HepG2 (cell line): ENCODE measurements around the gene WNK1. TPM values are rescaled to one million over a fixed set of nuclear protein-coding genes. Genes with fewer than 3 reads are reported as not detected.

Experiments
- ATAC-seq: fragments of 200-7000 bp; cut with Tn5 transposase; 3 replicates; pipeline ENCODE4 v1.9.1; 2020; ENCODE audit warnings: mild to moderate bottlenecking, moderate library complexity
- BruUV-seq: library from RNA; stranded (reverse); fragments of 400-500 nt; replicated peaks from 2 replicates; lab custom pipeline; 2021; lab: Mats Ljungman, UMichigan
- CTCF ChIA-PET: fragments of 300-600 bp; formaldehyde crosslinking; extraction: SDS; loops from one replicate; lab custom pipeline; 2021; ENCODE audit warnings: low total read pairs, inconsistent platforms, low intra/inter-chr PET ratio; lab: Yijun Ruan, JAX
- POLR2A ChIA-PET: fragments of 350-600 bp; sonication (Branson Sonifier 250); formaldehyde crosslinking; loops from one replicate; lab custom pipeline; 2020; ENCODE audit warnings: antibody characterized with exemption, inconsistent platforms; lab: Yijun Ruan, JAX
- DNase-seq: peaks from one replicate; pipeline ENCODE4 v3.0.0-alpha.2; 2015; ENCODE audit warnings: low spot score
- FAIRE-seq: peaks from 3 replicates; lab custom pipeline; 2011; peaks lifted over from hg19 to GRCh38; lab: Jason Lieb, UNC
- H2AFZ ChIP-seq: one replicate; pipeline ENCODE4 v1.6.1; 2011; ENCODE audit warnings: low read length, inconsistent platforms
- H3K27ac ChIP-seq: fragments of 300-600 bp; 3 replicates; pipeline ENCODE4 v1.8.0; 2011; ENCODE audit warnings: mixed run types, mild to moderate bottlenecking, mixed read lengths, low read length, inconsistent platforms; ENCODE audit not compliant: insufficient read depth; ENCODE audit errors: extremely low read length
- H3K27me3 ChIP-seq, 2 experiments: fragments of 200-600 bp in 1 of 2; 2 replicates in 1 of 2; 3 replicates in 1 of 2; pipeline versions ENCODE4 v1.6.0 to v1.8.0; 2011; ENCODE audit warnings: low read length in 2 of 2, mild to moderate bottlenecking in 2 of 2, moderate library complexity in 2 of 2, inconsistent platforms in 1 of 2; ENCODE audit not compliant: insufficient read depth in 2 of 2, control insufficient read depth in 1 of 2
- H3K36me3 ChIP-seq, 2 experiments: fragments of 200-600 bp in 1 of 2; replicated peaks in 1 of 2; 2 replicates in 1 of 2; 3 replicates in 1 of 2; pipeline versions ENCODE4 v1.5.1 to v1.8.0; 2011; ENCODE audit warnings: low read length in 2 of 2, inconsistent platforms in 1 of 2; ENCODE audit not compliant: insufficient read depth in 2 of 2, control insufficient read depth in 1 of 2
- H3K4me1 ChIP-seq: 2 replicates; pipeline ENCODE4 v1.5.1; 2012; ENCODE audit warnings: low read length, inconsistent platforms; ENCODE audit not compliant: insufficient read depth
- H3K4me2 ChIP-seq: 2 replicates; pipeline ENCODE4 v1.6.0; 2011; ENCODE audit warnings: low read depth, low read length, inconsistent platforms
- H3K4me3 ChIP-seq, 3 experiments: fragments of 200-600 bp in 1 of 3; sonication (generic), shearing (Covaris generic) in 1 of 3; replicated peaks in 1 of 3; 2 replicates each; pipeline ENCODE4 v1.5.1; 2011 to 2016; ENCODE audit warnings: low read length in 3 of 3, inconsistent platforms in 2 of 3, low read depth in 2 of 3, mild to moderate bottlenecking in 2 of 3, control low read depth in 1 of 3, mixed read lengths in 1 of 3; ENCODE audit not compliant: insufficient read depth in 1 of 3
- H3K79me2 ChIP-seq: one replicate; pipeline ENCODE4 v1.6.1; 2011; ENCODE audit warnings: low read length, inconsistent platforms; ENCODE audit not compliant: insufficient read depth
- H3K9ac ChIP-seq: 2 replicates; pipeline ENCODE4 v1.6.0; 2011; ENCODE audit warnings: mild to moderate bottlenecking, low read depth, low read length, inconsistent platforms; ENCODE audit not compliant: insufficient read depth
- H3K9me3 ChIP-seq: 2 replicates; pipeline ENCODE4 v1.5.1; 2012; ENCODE audit warnings: mild to moderate bottlenecking, low read length
- H4K20me1 ChIP-seq: 2 replicates; pipeline ENCODE4 v1.6.0; 2011; ENCODE audit warnings: inconsistent platforms, mild to moderate bottlenecking, low read length, moderate library complexity; ENCODE audit not compliant: insufficient read depth
- DBP ChIP-seq: sonication (generic); formaldehyde crosslinking; IDR thresholded peaks from 2 replicates; pipeline ENCODE4 v1.4.0; 2020; ENCODE audit warnings: missing genetic modification reagents; ENCODE audit errors: not compliant biosample characterization
- DZIP1 ChIP-seq: sonication (generic); formaldehyde crosslinking; IDR thresholded peaks from 2 replicates; pipeline ENCODE4 v1.5.0; 2020; ENCODE audit warnings: mild to moderate bottlenecking, missing genetic modification reagents
- FOXP4 ChIP-seq: sonication (generic); formaldehyde crosslinking; IDR thresholded peaks from 2 replicates; pipeline ENCODE4 v1.4.0; 2020; ENCODE audit warnings: missing genetic modification reagents
- GTF3A ChIP-seq: sonication (generic); formaldehyde crosslinking; conservative IDR thresholded peaks from 2 replicates; pipeline ENCODE4 v1.4.0; 2020; ENCODE audit warnings: mild to moderate bottlenecking, missing genetic modification reagents
- PHF21A ChIP-seq: sonication (generic); formaldehyde crosslinking; IDR thresholded peaks from 2 replicates; pipeline ENCODE4 v1.5.0; 2020; ENCODE audit warnings: mild to moderate bottlenecking, missing genetic modification reagents
- SKI ChIP-seq: fragments of 450-650 bp; IDR thresholded peaks from one replicate; pipeline ENCODE4 v1.6.1; 2018; ENCODE audit warnings: mild to moderate bottlenecking; ENCODE audit not compliant: partially characterized antibody
- TCF7L2 ChIP-seq: IDR thresholded peaks from 2 replicates; pipeline ENCODE4 v1.6.1; 2011; ENCODE audit warnings: mild to moderate bottlenecking, low read depth, low read length, moderate library complexity
- ZBTB46 ChIP-seq: sonication (generic); formaldehyde crosslinking; IDR thresholded peaks from 2 replicates; pipeline ENCODE4 v1.4.0; 2020; ENCODE audit warnings: mild to moderate bottlenecking, missing genetic modification reagents, borderline replicate concordance
- ZKSCAN1 ChIP-seq: fragments of 150-350 bp; IDR thresholded peaks from 2 replicates; pipeline ENCODE4 v1.6.1; 2014; ENCODE audit warnings: low read length
- ZNF20 ChIP-seq: sonication (generic); formaldehyde crosslinking; IDR thresholded peaks from 2 replicates; pipeline ENCODE4 v1.4.0; 2020; ENCODE audit warnings: mild to moderate bottlenecking, moderate library complexity, missing genetic modification reagents
- ZNF574 ChIP-seq: sonication (generic); formaldehyde crosslinking; IDR thresholded peaks from 2 replicates; pipeline ENCODE4 v1.4.0; 2020; ENCODE audit warnings: missing genetic modification reagents
- ZNF709 ChIP-seq: sonication (generic); formaldehyde crosslinking; IDR thresholded peaks from 2 replicates; pipeline ENCODE4 v1.5.0; 2020; ENCODE audit warnings: mild to moderate bottlenecking, missing genetic modification reagents
- ZNF768 ChIP-seq: sonication (generic); formaldehyde crosslinking; IDR thresholded peaks from 2 replicates; pipeline ENCODE4 v1.4.0; 2020; ENCODE audit warnings: missing genetic modification reagents
- ZNF883 ChIP-seq: sonication (generic); formaldehyde crosslinking; IDR thresholded peaks from 2 replicates; pipeline ENCODE4 v1.5.1; 2020; ENCODE audit warnings: mild to moderate bottlenecking, missing genetic modification reagents; ENCODE audit errors: not compliant biosample characterization
- WGBS: methylation state at CpG from one replicate; pipeline ENCODE4 v1.1.6; 2017; ENCODE audit warnings: low lambda C conversion rate; 5-methylcytosine and 5-hydroxymethylcytosine counted together
- in situ Hi-C: cut with HindIII; loops from 2 replicates; pipeline ENCODE4 v1.10.0; 2017; ENCODE audit warnings: low pct_unique_long_range_greater_than_20kb; ENCODE audit not compliant: extremely low pct_ligation_motif_present
- intact Hi-C: fragments of 100-400 bp; cut with micrococcal nuclease; formaldehyde crosslinking; loops from one replicate; pipeline ENCODE4 v1.10.0; 2022; ENCODE audit not compliant: unreplicated experiment
- polyA plus RNA-seq, 8 experiments: library from polyadenylated mRNA; depleted of rRNA in 3 of 8; stranded (reverse) in 7 of 8; unstranded in 1 of 8; fragments of >200 nt; fragmentation: Illumina TruSeq in 4 of 8; extraction: Trizol in 4 of 8; gene quantifications; 2 replicates each; pipeline versions ENCODE4 v1.2.1 to v1.2.3, GENCODE V29; 2011 to 2016; ENCODE audit warnings: low read depth in 4 of 8, missing spikeins in 1 of 8, mixed read lengths in 1 of 8; ENCODE audit not compliant: insufficient read depth in 1 of 8
- total RNA-seq, 5 experiments: library from RNA; depleted of rRNA; stranded (reverse); fragments of >200 nt; fragmentation: Illumina TruSeq; extraction: Trizol; gene quantifications; 2 replicates each; pipeline ENCODE4 v1.2.3, GENCODE V29; 2016; ENCODE audit warnings: low read depth in 1 of 5

WNK1 gene
- total and polyA plus RNA-seq, 2 of the 13 experiments (the other 11 are each of a cell fraction or from before 2014, with no cell fraction given) = 31.1 to 54.8 TPM

- H3K4me3 ChIP-seq = no peak overlapping the region
- FAIRE-seq = no peak
- no peak overlapping the region for H3K27ac ChIP-seq
- intact Hi-C loops = no loop called here
- peaks cover 60% of the 10 kb centered on the region for H3K4me1 ChIP-seq
- ChIA-PET CTCF (no interaction called here), POLR2A (no interaction called here)
- peaks cover 97% of the 10 kb centered on the region for H3K79me2 ChIP-seq
- WGBS = 84% methylated on average over 3 of the region's 3 CpGs
- no peak overlapping the region for H3K4me2 ChIP-seq
- no peaks in the 10 kb centered on the region; a peak in 1 of 5 replicates for H3K27me3 ChIP-seq
- H3K36me3 ChIP-seq = no peaks in the 10 kb centered on the region
- BruUV-seq = no TSS peak
- in situ Hi-C loops = no loop called here
- TF ChIP-seq FOXP4 (CRISPR knock-in tag) (no peak), SKI (no peak), ZNF768 (no peak), DBP (no peak), PHF21A (CRISPR knock-in tag) (no peak), GTF3A (CRISPR knock-in tag) (no peak), ZKSCAN1 (no peak), DZIP1 (CRISPR knock-in tag) (no peak), ZNF574 (CRISPR knock-in tag) (no peak), ZNF709 (no peak), ZNF20 (CRISPR knock-in tag) (no peak), ZBTB46 (CRISPR knock-in tag) (no peak), ZNF883 (CRISPR knock-in tag) (no peak), TCF7L2 (no peak)
- ATAC-seq = no peak
- no peaks in the 10 kb centered on the region for H3K9me3 ChIP-seq
- no peak overlapping the region for H2AFZ ChIP-seq
- no peak overlapping the region for H3K9ac ChIP-seq
- H4K20me1 ChIP-seq = peaks cover 79% of the 10 kb centered on the region
- no peak for DNase-seq
These were observed 21.8 kb downstream of the WNK1 start for GRCh38 chr12:774051-774614.
